Measurements from ENCODE around the gene BCAT1. TPM values are rescaled to one million over a fixed set of nuclear protein-coding genes. Genes with fewer than 3 reads are reported as not detected.

BCAT1 gene
- total and polyA plus RNA-seq, 8 donors = 1.3 to 33.0 (median 7.4) TPM

GRCh38 chr12:24881724-24882371 is 67.1 kb downstream of the BCAT1 start:
- DNase-seq = no peak
- no peaks in the 10 kb centered on the region for H3K36me3 ChIP-seq
- peaks cover 0 to 4% (median 0%) of the 10 kb centered on the region in 4 donors for H3K4me1 ChIP-seq
- intact Hi-C loops (cut with DNase I; ENCODE audit: low total_unique reads) = no loop called here
- H3K27me3 ChIP-seq = no peaks in the 10 kb centered on the region
- TF ChIP-seq POLR2AphosphoS5 (IDR thresholded peaks at IDR 0.05) (no peak), POLR2A (IDR thresholded peaks at IDR 0.05) (no peak), EP300 (IDR thresholded peaks at IDR 0.05) (no peak)
- TF ChIP-seq, protein P1, sequence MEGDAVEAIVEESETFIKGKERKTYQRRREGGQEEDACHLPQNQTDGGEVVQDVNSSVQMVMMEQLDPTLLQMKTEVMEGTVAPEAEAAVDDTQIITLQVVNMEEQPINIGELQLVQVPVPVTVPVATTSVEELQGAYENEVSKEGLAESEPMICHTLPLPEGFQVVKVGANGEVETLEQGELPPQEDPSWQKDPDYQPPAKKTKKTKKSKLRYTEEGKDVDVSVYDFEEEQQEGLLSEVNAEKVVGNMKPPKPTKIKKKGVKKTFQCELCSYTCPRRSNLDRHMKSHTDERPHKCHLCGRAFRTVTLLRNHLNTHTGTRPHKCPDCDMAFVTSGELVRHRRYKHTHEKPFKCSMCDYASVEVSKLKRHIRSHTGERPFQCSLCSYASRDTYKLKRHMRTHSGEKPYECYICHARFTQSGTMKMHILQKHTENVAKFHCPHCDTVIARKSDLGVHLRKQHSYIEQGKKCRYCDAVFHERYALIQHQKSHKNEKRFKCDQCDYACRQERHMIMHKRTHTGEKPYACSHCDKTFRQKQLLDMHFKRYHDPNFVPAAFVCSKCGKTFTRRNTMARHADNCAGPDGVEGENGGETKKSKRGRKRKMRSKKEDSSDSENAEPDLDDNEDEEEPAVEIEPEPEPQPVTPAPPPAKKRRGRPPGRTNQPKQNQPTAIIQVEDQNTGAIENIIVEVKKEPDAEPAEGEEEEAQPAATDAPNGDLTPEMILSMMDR (IDR thresholded peaks at IDR 0.05) = no peak
- WGBS, 5 donors = 73 to 82% (median 80%) methylated on average over 4 of the region's 4 CpGs
- no peaks in the 10 kb centered on the region for H3K9me3 ChIP-seq
- no peak overlapping the region for H3K4me3 ChIP-seq
- no peak overlapping the region for H3K27ac ChIP-seq

DNA sequence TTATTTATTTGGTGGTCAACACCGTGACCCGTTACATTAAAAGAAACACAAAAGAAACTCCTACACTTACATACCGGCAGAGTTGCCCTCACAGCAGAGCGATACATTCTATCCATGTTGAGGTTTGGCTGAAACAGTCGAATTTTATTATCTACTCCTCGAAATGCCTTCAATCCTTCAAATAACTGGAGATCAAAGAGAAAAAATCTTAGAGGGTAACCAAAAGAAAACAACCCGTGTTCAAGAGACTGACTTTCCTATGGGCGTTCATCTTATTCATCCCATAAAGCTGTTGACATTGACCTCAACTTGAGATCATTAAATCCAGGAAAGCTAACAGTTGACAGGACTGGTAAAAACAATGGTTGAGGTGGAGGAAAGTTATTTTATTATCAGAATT is 67.7 kb downstream of the BCAT1 start:
- H3K9me3 ChIP-seq = no peaks in the 10 kb centered on the region
- H3K27ac ChIP-seq = no peak overlapping the region
- DNase-seq = no peak
- H3K4me1 ChIP-seq = peaks cover 0 to 4% (median 0%) of the 10 kb centered on the region in 4 donors
- intact Hi-C loops (cut with DNase I; ENCODE audit: low total_unique reads) = no loop called here
- TF ChIP-seq, protein P1 (IDR thresholded peaks at IDR 0.05) = no peak
- no peak for TF ChIP-seq EP300 (IDR thresholded peaks at IDR 0.05)
- no peak for TF ChIP-seq POLR2AphosphoS5 (IDR thresholded peaks at IDR 0.05)
- TF ChIP-seq POLR2A (IDR thresholded peaks at IDR 0.05) = no peak
- WGBS, 5 donors = 90 to 95% (median 94%) methylated on average over 8 of the region's 8 CpGs
- H3K4me3 ChIP-seq = no peak overlapping the region
- no peaks in the 10 kb centered on the region for H3K27me3 ChIP-seq
- no peaks in the 10 kb centered on the region for H3K36me3 ChIP-seq

GRCh38 chr12:24880732-24881131 is 68.2 kb downstream of the BCAT1 start:
- TF ChIP-seq, protein P1 (IDR thresholded peaks at IDR 0.05) = no peak
- no peak for TF ChIP-seq EP300 (IDR thresholded peaks at IDR 0.05)
- no peak for TF ChIP-seq POLR2AphosphoS5 (IDR thresholded peaks at IDR 0.05)
- no peak for TF ChIP-seq POLR2A (IDR thresholded peaks at IDR 0.05)
- Histone ChIP-seq H3K36me3 (no peaks in the 10 kb centered on the region), H3K27ac (no peak overlapping the region), H3K4me1 (peaks cover 0 to 4% (median 0%) of the 10 kb centered on the region in 4 donors), H3K27me3 (no peaks in the 10 kb centered on the region), H3K9me3 (no peaks in the 10 kb centered on the region), H3K4me3 (no peak overlapping the region)
- 91 to 98% (median 98%) methylated on average over 5 of the region's 5 CpGs for WGBS, 5 donors
- no peak for DNase-seq
- intact Hi-C loops (cut with DNase I; ENCODE audit: low total_unique reads) = no loop called here

DNA sequence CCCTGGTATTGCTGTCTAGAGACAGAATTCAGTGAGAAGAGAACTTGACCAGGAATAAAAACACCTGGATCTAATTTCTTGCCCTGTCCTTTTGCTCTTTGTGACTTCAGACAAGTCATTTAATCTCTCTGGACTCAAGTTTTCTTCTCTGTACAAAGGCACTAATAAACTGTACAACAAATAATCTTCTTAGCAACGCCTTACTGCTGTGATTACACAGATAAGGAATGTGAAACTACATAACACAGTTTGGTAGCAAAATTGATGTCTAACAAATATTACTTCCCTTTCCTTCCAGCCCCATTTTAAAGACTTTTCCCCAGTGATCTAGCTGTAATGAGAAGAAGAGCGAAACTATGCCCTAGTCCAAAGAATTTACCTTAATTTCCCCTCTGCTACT is 69.3 kb downstream of the BCAT1 start:
- TF ChIP-seq POLR2A (IDR thresholded peaks at IDR 0.05) = no peak
- TF ChIP-seq POLR2AphosphoS5 (IDR thresholded peaks at IDR 0.05) = no peak
- TF ChIP-seq, protein P1 (IDR thresholded peaks at IDR 0.05) = no peak
- no peak for TF ChIP-seq EP300 (IDR thresholded peaks at IDR 0.05)
- no peaks in the 10 kb centered on the region for H3K36me3 ChIP-seq
- no peak overlapping the region for H3K27ac ChIP-seq
- intact Hi-C loops (cut with DNase I; ENCODE audit: low total_unique reads) = no loop called here
- DNase-seq = no peak
- H3K9me3 ChIP-seq = no peaks in the 10 kb centered on the region
- WGBS, 5 donors = 57 to 77% (median 64%) methylated on average over 2 of the region's 2 CpGs
- no peak overlapping the region for H3K4me3 ChIP-seq
- H3K4me1 ChIP-seq = peaks cover 0 to 4% (median 0%) of the 10 kb centered on the region in 4 donors
- no peaks in the 10 kb centered on the region for H3K27me3 ChIP-seq
